ENCODE data around the gene OR6B2.
A peak's percentile ranks its signal among the peaks of the same experiment; 100 is the strongest.
"Not testable (repeated sequence)": the region's sequence is repeated elsewhere in the genome, so short reads cannot be mapped to it uniquely, and the experiment has no call there.

The OR6B2 gene

GRCh38 chr2:240030379-240031094, at the start of gene OR6B2:
TSS of gene OR6B2 (minus strand) at chr2:240030429. CDS start at chr2:240030429, 0 bp downstream.
- DNase-seq = no peak

DNA sequence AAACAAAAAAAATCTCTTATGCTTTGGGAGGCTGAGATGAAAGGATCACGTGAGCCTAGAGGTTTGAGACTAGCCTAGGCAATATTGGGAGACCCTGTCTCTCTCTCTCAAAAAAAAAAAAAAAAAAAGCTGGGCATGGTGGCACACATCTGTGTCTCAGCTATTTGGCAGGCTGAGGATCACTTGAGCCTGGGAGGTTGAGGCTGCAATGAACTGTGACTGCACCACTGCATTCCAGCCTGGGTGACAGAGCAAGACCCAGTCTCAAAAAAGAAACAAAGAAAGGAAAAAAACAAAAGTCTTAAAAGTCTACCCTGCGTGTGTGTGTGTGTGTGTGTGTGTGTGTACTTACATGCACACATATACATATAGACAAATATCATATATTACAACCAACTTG, 48.4 kb upstream of the OR6B2 start:
- DNase-seq = no peak

- no peak for DNase-seq
These were observed 47.2 kb upstream of the OR6B2 start for GRCh38 chr2:240077442-240077841.

- DNase-seq = no peak
These were observed 44.3 kb upstream of the OR6B2 start for GRCh38 chr2:240074545-240074944.

DNA sequence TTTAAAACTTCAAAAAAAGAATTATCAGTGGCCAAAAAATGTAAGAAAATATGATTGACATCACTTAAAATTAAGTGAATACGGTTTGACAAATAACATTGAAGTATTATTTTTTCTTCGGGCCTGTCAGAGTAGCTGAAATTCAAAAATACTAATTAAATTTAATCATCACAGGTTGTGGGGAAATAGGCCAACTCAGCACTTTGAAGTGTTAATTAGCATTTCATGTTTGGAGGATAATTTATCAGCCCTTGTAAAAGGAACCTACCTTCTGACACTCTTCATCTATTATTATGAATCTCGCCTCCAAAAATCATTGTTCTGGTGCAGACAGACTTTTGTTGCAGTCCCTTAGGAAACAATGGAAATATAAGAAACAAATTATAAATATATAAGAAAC, 40.7 kb upstream of the OR6B2 start:
- DNase-seq = no peak

- DNase-seq = no peak
These were observed 39.6 kb upstream of the OR6B2 start for GRCh38 chr2:240069829-240070228.

- DNase-seq = no peak
These were observed 38.0 kb upstream of the OR6B2 start for GRCh38 chr2:240068193-240068592.

DNA sequence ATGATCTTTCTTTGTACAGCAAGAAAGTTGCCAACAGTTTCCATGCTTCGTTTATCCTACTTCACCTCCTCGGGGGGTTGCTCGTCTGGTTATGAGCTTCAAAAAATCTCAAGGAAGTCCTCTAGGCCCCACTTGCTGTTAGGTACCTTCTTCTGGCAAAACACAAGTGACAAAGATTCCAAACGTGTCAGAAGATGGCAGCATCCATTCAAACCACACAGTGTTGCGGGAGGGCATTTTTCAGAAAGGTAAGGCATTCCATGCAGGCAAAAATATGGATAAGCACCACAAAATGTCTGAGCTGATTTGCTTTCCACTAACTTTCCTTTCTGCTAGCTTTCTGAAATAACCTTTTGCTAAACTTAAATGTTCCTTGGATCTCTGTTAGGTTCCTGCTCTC, 36.3 kb upstream of the OR6B2 start:
- DNase-seq = no peak

DNA sequence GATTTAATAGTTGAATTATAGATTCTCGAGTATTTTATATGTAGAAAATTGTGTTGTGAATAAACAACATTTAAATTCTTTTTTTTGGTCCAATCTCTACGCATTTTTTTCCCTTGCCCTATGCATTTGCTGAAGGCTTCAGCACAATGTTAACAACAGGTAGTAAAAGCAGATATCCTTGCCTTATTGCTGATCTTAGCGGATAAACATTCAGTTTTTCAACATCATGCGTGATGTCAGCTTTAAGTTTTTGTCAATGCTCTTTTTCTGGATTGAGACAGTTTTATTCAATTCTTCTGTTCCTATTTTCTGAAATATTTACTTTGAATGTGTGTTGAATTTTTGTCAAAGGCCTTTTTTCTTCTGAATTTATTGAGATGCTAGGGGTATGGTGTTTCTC, 34.7 kb upstream of the OR6B2 start:
- no peak for DNase-seq

DNA sequence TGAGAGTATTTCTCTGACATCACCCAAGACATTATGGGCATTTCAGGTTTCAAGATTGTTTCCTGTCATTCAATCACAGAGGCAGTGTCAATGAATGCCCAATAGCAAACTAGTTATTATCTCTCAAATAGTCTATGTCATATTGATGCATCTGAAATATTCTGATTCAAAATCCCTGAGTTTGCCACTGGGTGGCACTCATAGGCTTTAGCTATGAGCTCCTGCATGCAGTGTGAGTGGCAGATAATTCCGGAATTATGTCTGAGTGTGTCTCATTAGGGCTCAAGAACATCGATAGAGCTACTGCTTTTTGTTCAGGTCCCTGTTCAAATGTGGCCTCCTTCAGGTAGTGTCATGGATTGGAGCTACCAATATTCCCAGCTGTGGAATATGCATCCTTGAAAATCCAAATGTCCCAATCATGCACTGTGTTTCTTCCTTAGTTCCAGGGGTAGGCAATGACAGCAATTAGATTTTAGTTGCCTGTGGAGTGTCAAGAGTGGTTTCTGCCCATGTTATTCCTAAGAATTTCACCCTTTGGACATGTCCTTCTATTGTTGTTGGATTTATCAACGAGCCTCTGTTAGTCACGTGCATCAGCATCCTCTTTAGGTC, 30.9 kb upstream of the OR6B2 start:
- peak; percentile 42 for DNase-seq

- no peak for DNase-seq
These were observed 26.4 kb upstream of the OR6B2 start for GRCh38 chr2:240056678-240057077.

DNA sequence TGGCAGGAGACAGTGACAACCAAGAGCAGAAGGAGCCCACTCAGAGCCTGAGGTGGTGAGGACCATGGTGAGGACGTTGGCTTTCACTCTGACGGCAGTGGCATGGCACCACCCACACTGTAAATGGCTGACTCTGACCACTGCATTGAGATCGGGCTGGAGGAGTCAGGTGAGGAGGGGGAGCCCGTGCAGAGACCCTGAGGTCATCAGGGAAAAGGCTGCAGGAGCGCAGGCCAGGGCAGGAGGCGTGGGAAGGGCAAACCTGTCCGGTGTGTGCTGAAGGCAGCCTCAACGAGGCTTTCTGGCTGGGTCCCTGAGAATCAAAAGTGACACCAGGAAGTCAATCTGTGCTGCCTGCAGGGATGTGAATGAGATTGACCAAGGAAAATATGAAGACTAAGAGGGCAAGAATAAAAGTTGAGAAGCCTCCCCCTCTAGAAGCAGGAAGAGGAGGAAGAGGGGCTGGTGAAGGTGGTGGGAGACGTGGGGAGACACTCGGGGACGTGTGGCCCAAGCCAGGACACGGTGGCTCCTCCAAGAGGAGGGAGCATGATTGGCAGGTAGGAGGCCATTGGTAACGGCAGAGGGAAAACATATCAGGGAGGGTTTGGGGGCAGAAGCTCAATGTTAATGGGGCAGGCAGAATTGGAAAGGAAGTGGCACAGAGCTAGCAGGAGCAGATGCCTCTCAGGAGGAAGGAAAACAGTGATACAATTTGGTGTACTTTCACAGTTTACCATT, 25.1 kb upstream of the OR6B2 start:
- DNase-seq = no peak

DNA sequence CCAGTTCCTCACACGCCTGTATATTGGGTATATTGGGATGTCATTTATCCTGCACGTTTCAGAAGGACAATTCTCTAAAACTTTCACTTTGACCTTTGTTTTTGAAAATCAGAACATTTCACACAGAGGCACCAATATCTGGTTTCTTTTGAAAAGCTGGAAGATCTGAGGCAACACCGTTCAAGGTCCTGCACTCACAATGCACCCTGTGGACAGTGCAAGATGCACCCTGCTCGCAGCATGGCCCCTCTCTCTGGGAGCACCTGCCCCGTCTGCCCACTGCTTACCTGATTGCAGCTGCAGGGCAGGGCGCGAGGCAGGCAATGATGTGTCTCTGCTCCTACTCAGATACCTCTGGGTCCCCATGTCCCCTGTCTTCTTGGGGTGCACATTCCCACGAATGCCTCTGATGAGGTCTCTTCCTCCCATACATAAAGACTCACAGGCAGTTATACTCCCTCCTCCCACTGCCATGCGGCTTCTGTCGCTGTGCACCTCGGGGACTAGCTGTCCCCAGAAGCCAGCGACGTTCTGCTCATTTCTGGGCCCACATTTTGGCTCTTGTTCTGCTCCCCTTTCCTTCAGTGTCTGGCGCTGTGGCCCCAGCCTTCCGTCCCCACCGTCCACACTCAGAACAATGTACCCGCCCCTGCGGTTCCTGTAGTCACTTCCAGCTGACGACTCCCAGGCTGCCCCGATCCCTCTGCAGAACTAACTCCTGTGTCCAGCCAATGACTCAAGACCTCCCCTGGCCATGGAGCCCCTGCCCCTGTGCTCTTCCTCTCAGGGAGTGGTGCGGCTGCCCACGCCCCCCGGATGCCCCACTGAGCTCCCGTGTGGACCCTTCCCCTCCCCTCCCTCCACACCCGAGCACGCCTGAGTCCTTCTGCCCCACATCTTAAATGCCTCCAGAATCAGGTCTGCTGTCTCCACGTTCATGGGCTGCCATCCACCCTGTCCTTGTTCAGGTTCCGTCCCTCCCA, 23.2 kb upstream of the OR6B2 start, which contains the start of gene OR6B3:
Gene OR6B3 (minus strand): TSS at position 349 of the 983 bp plus-strand sequence.
- DNase-seq = no peak

DNA sequence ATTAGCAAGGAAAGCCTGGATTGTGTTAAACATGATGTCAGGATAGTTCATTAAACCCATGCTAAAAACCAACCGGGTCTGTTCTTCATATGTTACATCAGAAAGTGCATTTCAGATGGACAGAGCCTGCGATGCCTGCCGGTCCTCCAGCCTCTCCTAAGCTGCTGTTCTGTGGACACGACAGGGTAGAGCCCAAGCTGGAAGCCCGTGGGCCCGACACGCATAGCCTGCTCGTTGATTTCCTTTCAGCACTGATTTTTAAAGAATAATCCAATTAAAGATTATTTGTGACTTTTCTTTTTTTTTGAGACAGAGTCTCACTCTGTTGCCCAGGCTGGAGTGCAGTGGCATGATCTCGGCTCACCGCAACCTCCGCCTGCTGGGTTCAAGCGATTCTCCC, 22.3 kb upstream of the OR6B2 start:
- DNase-seq = no peak

DNA sequence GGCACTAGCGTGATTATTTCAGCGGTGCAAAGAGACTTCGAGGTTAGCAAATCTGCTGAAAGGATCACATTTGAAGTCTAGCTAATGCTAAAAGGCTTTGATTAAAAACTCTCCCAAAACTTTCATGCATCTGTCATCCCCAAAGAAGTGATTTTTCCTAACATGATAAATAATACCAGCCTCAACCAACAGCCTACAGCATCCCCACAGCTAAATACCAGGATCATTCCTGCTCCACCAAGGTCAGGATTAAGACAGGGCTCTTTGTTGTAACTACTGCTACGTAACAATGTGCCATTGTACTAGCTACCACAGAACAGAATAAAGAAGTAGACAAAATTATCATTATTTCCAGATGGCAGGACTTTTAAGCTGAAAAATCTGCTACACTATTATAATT, 21.5 kb upstream of the OR6B2 start:
- no peak for DNase-seq

GRCh38 chr2:240050278-240050677, 20.0 kb upstream of the OR6B2 start:
- DNase-seq = no peak

DNA sequence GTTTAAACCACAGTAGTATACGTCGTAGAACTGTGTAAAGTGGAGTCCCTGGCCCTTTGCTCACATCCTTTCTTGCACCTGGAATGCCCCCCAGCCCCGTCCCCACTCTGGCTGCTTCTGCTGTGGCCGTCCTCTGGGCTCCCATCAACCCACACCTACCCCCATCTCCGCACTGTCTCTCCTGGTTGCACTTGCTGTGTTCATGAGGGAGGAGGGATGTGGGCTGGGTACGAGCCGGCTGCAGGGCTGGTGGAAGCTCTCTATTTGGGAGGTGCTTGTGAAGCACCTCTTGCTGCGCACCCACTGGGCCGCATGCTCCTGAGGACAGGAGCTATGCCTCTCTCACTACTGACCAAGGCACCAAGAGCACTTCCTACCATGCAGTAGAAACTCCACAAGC, 18.0 kb upstream of the OR6B2 start:
- DNase-seq = no peak

- no peak for DNase-seq
These were observed 14.9 kb upstream of the OR6B2 start for GRCh38 chr2:240045098-240045497.

GRCh38 chr2:240044096-240044495, 13.9 kb upstream of the OR6B2 start:
- DNase-seq = not testable (repeated sequence)

DNA sequence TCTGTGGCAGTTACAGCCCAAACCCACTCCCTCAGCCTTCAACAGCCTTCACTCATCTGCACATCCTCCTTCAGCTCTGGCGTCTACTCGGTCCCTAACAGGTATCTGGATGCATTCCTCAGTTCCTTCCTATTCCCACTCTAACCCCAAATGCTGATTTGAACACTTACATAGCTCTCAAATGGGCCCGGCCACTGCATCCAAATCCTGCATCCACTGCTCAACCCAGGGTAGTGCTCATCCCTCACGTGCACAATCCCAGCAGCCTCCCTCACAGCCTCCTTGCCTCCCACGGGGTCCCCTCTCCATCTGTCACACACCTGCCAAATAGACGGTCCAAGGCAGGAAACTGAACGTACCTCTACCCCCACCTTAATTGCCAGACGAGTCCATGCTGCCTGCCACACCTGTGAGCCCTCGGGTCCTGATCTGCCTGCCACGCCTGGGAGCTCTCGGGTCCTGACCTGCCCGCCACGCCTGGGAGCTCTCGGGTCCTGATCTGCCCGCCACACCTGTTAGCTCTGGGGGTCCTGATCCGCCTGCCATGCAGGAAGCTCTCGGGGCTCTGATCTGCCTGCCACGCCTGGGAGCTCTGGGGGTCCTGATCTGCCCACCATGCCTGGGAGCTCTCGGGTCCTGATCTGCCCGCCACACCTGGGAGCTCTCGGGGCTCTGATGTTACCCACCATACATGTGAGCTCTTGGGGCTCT, 13.2 kb upstream of the OR6B2 start:
- no peak for DNase-seq

DNA sequence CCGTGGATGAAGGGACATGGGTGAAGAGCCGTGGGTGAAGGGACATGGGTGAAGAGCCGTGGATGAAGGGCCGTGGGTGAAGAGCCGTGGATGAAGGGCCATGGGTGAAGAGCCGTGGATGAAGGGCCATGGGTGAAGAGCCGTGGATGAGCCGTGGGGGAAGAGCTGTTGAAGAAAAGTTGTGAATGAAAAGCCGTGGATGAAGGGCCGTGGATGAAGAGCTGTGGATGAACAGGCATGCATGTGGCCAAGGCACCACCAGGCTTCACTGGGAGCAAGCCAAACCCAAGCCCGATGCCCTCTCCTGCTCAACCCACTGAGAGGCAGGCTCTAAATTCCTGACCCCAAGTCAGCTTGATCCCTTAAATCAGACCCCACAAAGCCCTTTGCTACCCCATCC, 12.5 kb upstream of the OR6B2 start:
- DNase-seq = no peak

DNA sequence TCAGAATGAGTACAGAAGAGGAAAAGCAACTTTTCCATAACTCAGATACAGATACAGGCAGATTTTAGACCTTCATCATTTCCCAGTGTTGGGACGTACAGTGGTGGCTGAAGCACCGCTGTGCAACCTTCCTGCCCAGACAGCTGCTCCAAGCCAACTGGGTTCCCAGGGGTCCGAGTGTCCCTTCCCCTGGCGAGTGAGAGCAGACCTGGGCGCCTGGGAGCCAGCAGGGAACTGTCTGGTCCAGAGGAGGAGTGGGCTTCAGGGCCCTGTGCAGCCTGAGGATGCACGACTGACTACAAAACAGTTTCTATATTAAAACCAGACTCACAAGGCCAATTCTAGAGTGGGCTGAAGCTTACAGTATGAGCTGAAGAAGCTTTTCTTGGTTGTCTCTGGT, 11.1 kb upstream of the OR6B2 start:
- no peak for DNase-seq
